HG02763 (cell line): ENCODE measurements around the gene FGF18.
"Not testable (repeated sequence)": the region's sequence is repeated elsewhere in the genome, so short reads cannot be mapped to it uniquely, and the experiment has no call there.

Experiments used
- ATAC-seq: cut with Tn5 transposase; IDR thresholded peaks from one replicate; pipeline ENCODE4 v1.9.1; 2021; ENCODE audit warnings: mild to moderate bottlenecking, moderate library complexity; ENCODE audit not compliant: unreplicated experiment

FGF18 gene

GRCh38 chr5:171494452-171495121, 75.1 kb downstream of the FGF18 start:
- no peak for ATAC-seq

GRCh38 chr5:171495122-171495700, 75.8 kb downstream of the FGF18 start:
- ATAC-seq = no peak

- no peak for ATAC-seq
These were observed 77.0 kb downstream of the FGF18 start for GRCh38 chr5:171496456-171496855.

GRCh38 chr5:171497494-171497893, 78.0 kb downstream of the FGF18 start:
- ATAC-seq = not testable (repeated sequence)

- ATAC-seq = no peak
These were observed 78.7 kb downstream of the FGF18 start for GRCh38 chr5:171498166-171498565.

GRCh38 chr5:171499611-171500010, 80.2 kb downstream of the FGF18 start:
- no peak for ATAC-seq

- ATAC-seq = no peak
These were observed 86.1 kb downstream of the FGF18 start for GRCh38 chr5:171505473-171506043.

GRCh38 chr5:171506951-171507350, 87.5 kb downstream of the FGF18 start:
- no peak for ATAC-seq
